ENCODE measurements around the gene CLEC9A.

The CLEC9A gene

GRCh38 chr12:10110256-10110844 is 79.9 kb downstream of the CLEC9A start:
- DNase-seq (ENCODE audit: low read depth in 2 of 2), result no peak

- DNase-seq (ENCODE audit: low read depth in 2 of 2), result no peak
Measured at GRCh38 chr12:10111451-10111850, 81.0 kb downstream of the CLEC9A start.

- no peak for DNase-seq (ENCODE audit: low read depth in 2 of 2)
Measured at GRCh38 chr12:10113075-10113474, 82.6 kb downstream of the CLEC9A start.

- no peak for DNase-seq (ENCODE audit: low read depth in 2 of 2)
Measured at GRCh38 chr12:10113920-10114319, 83.4 kb downstream of the CLEC9A start.

- no peak for DNase-seq (ENCODE audit: low read depth in 2 of 2)
Measured at GRCh38 chr12:10115311-10115710, 84.8 kb downstream of the CLEC9A start.

Data from stimulated activated CD8-positive, alpha-beta memory T cell treated with anti-CD3 and anti-CD28 coated beads, Interleukin-2, amount 100 ng/mL, for 1 hour (primary cell).